Endodermal cell (in vitro differentiated cells): Measurements from ENCODE around the gene SUGCT. TPM values are rescaled to one million over a fixed set of nuclear protein-coding genes. Genes with fewer than 3 reads are reported as not detected.
A peak's percentile ranks its signal among the peaks of the same experiment; 100 is the strongest.

Experiments
- DNase-seq: peaks from one replicate; pipeline ENCODE4 v3.0.0-alpha.2; 2017
- H3K27ac ChIP-seq: 2 replicates; pipeline ENCODE4 v1.5.1; 2013; ENCODE audit warnings: mild to moderate bottlenecking, low read depth, low read length, moderate library complexity
- H3K27me3 ChIP-seq: 2 replicates; pipeline ENCODE4 v1.6.1; 2013; ENCODE audit warnings: mild to moderate bottlenecking, low read length, moderate library complexity; ENCODE audit not compliant: insufficient read depth, control insufficient read depth, poor library complexity, severe bottlenecking
- H3K36me3 ChIP-seq: 2 replicates; pipeline ENCODE4 v1.7.0; 2013; ENCODE audit warnings: mild to moderate bottlenecking, low read length, moderate library complexity; ENCODE audit not compliant: control insufficient read depth, insufficient read depth
- H3K4me1 ChIP-seq: one replicate; pipeline ENCODE4 v1.7.0; 2013; ENCODE audit warnings: low read length; ENCODE audit not compliant: control insufficient read depth, insufficient read depth
- H3K4me3 ChIP-seq: 2 replicates; pipeline ENCODE4 v1.5.1; 2013; ENCODE audit warnings: mild to moderate bottlenecking, low read length, moderate library complexity
- H3K9ac ChIP-seq: 2 replicates; pipeline ENCODE4 v1.6.1; 2013; ENCODE audit warnings: mild to moderate bottlenecking, low read length, moderate library complexity; ENCODE audit not compliant: poor library complexity, severe bottlenecking; ENCODE audit errors: extremely low read depth
- H3K9me3 ChIP-seq: 2 replicates; pipeline ENCODE4 v1.6.1; 2013; ENCODE audit warnings: mild to moderate bottlenecking, low read length, moderate library complexity; ENCODE audit not compliant: control insufficient read depth
- H3K27ac Mint-ChIP-seq: 2 replicates; pipeline ENCODE4 v1.8.0; 2020; ENCODE audit warnings: mixed read lengths
- H3K27me3 Mint-ChIP-seq: 2 replicates; pipeline ENCODE4 v1.8.0; 2021; ENCODE audit warnings: mild to moderate bottlenecking, mixed read lengths; ENCODE audit not compliant: insufficient read depth
- H3K36me3 Mint-ChIP-seq: 2 replicates; pipeline ENCODE4 v1.8.0; 2020; ENCODE audit warnings: low read depth, mixed read lengths
- H3K4me1 Mint-ChIP-seq: 2 replicates; pipeline ENCODE4 v1.8.0; 2020; ENCODE audit warnings: mixed read lengths
- H3K4me3 Mint-ChIP-seq: 2 replicates; pipeline ENCODE4 v1.8.0; 2020; ENCODE audit warnings: mild to moderate bottlenecking, moderate library complexity, mixed read lengths
- H3K9me3 Mint-ChIP-seq: 2 replicates; pipeline ENCODE4 v1.8.0; 2020; ENCODE audit warnings: mild to moderate bottlenecking, mixed read lengths
- WGBS, 2 experiments: methylation state at CpG; one replicate each; pipeline versions ENCODE4 v1.1.5 to v1.1.7; 2013; ENCODE audit warnings: missing lambda C conversion rate in 2 of 2, mixed read lengths in 1 of 2; ENCODE audit not compliant: insufficient coverage in 1 of 2, insufficient read length in 1 of 2; 5-methylcytosine and 5-hydroxymethylcytosine counted together
- total RNA-seq, 2 donors: library from RNA; stranded (reverse); fragmentation: NEBNext Ultra II Directional in 1 of 2; extraction: Animal tissue kit (Norgen Biotek cat#: 25700) in 1 of 2; gene quantifications; 2 replicates in 1 of 2; 3 replicates in 1 of 2; pipeline ENCODE4 v1.2.1, GENCODE V29; 2021
- TF ChIP-seq, protein P1 (sequence below): fragments of 200-600 bp; sonication (generic); conservative IDR thresholded peaks from 2 replicates; pipeline ENCODE4 v1.5.0; 2021; ENCODE audit warnings: antibody characterized with exemption, mild to moderate bottlenecking

Gene SUGCT
- total RNA-seq, 2 donors from 2014 or later: 3.6 to 3.9 TPM

DNA sequence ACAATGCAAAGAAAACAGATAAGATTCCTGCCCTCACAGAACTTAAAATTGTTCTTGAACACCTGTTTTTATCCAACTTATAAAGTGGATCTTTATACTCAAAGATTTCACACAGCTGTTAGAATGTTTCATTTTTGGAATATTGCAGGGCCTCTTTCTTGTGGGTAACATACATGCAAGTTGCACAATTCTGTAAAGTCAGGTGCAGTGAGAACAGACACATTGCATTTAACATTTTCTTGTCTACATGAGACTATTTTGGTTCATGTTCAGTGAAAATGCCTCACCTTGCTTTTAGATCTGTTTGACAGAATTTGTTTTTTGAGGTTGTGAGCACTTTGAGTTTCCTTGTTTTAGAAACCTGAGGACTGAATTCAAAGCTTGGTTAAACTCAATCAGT is 707.8 kb downstream of the SUGCT start:
- Mint-ChIP-seq H3K36me3 (peaks cover 5% of the 10 kb centered on the region), H3K4me1 (no peaks in the 10 kb centered on the region), H3K27ac (no peak overlapping the region), H3K9me3 (peaks cover 25% of the 10 kb centered on the region), H3K4me3 (no peak overlapping the region), H3K27me3 (no peaks in the 10 kb centered on the region)
- Histone ChIP-seq H3K36me3 (no peaks in the 10 kb centered on the region), H3K27ac (no peak overlapping the region), H3K27me3 (no peaks in the 10 kb centered on the region), H3K9ac (no peak overlapping the region), H3K9me3 (peaks cover 21% of the 10 kb centered on the region), H3K4me3 (no peak overlapping the region), H3K4me1 (peaks cover 1% of the 10 kb centered on the region)
- TF ChIP-seq, protein P1, sequence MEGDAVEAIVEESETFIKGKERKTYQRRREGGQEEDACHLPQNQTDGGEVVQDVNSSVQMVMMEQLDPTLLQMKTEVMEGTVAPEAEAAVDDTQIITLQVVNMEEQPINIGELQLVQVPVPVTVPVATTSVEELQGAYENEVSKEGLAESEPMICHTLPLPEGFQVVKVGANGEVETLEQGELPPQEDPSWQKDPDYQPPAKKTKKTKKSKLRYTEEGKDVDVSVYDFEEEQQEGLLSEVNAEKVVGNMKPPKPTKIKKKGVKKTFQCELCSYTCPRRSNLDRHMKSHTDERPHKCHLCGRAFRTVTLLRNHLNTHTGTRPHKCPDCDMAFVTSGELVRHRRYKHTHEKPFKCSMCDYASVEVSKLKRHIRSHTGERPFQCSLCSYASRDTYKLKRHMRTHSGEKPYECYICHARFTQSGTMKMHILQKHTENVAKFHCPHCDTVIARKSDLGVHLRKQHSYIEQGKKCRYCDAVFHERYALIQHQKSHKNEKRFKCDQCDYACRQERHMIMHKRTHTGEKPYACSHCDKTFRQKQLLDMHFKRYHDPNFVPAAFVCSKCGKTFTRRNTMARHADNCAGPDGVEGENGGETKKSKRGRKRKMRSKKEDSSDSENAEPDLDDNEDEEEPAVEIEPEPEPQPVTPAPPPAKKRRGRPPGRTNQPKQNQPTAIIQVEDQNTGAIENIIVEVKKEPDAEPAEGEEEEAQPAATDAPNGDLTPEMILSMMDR: no peak
- no peak for DNase-seq

DNA sequence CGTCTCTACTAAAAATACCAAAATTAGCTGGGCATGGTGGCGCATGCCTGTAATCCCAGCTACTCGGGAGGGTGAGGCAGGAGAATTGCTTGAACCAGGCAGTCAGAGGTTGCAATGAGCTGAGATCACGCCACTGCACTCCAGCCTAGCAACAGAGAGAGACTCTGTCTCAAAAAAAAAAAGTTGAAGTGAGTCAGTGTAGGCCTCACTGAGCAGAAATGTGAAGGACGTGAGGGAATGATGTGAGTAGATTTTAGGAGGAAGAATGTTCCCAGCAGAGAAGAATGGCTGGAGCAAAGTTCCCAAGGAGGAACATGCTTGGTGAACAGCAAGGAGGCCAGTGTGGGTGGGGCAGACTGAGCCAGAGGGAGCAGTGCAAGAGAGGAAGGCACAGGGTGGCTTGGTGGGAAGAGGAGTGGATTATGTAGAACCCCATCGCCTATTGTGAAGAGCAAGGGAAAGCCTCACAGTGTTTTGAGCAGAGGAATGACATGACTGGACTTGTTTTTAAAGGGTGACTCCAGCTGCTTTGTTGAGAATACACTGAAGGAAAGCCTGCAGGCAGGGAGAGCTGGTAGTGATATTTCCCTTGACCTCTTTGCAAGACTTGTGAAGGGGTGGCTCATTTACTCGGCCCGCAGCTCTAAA is 708.7 kb downstream of the SUGCT start:
- WGBS, 2 experiments: 93 to 97% methylated on average over 7 to 8 of the region's 8 CpGs
- TF ChIP-seq, protein P1: no peak
- peaks cover 10% of the 10 kb centered on the region for H3K4me1 ChIP-seq
- peaks cover 21% of the 10 kb centered on the region for H3K9me3 ChIP-seq
- Mint-ChIP-seq H3K9me3 (peaks cover 25% of the 10 kb centered on the region), H3K27ac (peak overlapping the region; percentile 82), H3K27me3 (no peaks in the 10 kb centered on the region), H3K4me3 (no peak overlapping the region), H3K36me3 (peaks cover 5% of the 10 kb centered on the region), H3K4me1 (peaks cover 7% of the 10 kb centered on the region)
- H3K27me3 ChIP-seq: no peaks in the 10 kb centered on the region
- no peak overlapping the region for H3K27ac ChIP-seq
- no peak overlapping the region for H3K4me3 ChIP-seq
- H3K9ac ChIP-seq: no peak overlapping the region
- DNase-seq: no peak
- H3K36me3 ChIP-seq: no peaks in the 10 kb centered on the region

DNA sequence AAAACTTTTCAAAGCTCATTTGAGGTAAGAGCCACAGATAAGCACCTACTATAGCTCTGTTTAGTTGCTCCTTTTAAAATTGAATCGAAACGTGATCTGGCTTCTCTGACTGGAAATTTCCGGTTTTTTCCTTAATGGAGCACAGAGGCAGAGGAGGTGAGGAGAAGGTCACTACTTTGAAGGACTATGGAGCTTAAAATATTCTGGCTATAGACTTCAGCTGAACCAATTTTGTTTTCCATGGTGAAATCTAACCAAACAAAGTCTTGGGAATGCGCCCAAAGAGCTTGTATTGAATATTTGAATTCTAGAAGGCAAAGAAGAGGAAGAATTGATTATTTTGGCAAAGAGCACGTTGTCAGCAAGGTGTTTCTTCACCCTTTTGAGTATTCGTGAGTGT is 711.1 kb downstream of the SUGCT start:
- H3K9me3 Mint-ChIP-seq: peaks cover 14% of the 10 kb centered on the region
- no peak for DNase-seq
- H3K27me3 Mint-ChIP-seq: no peaks in the 10 kb centered on the region
- Histone ChIP-seq H3K4me3 (no peak overlapping the region), H3K27me3 (no peaks in the 10 kb centered on the region), H3K9ac (no peak overlapping the region), H3K9me3 (peaks cover 7% of the 10 kb centered on the region), H3K36me3 (no peaks in the 10 kb centered on the region), H3K27ac (no peak overlapping the region), H3K4me1 (peaks cover 10% of the 10 kb centered on the region)
- peaks cover 7% of the 10 kb centered on the region for H3K4me1 Mint-ChIP-seq
- no peak overlapping the region for H3K4me3 Mint-ChIP-seq
- TF ChIP-seq, protein P1: no peak
- H3K27ac Mint-ChIP-seq: no peak overlapping the region
- 89 to 94% methylated on average over 5 to 6 of the region's 6 CpGs for WGBS, 2 experiments
- H3K36me3 Mint-ChIP-seq: peaks cover 4% of the 10 kb centered on the region
